SK-N-SH (cell line): ENCODE results near the gene SACS. TPM values are rescaled to one million over a fixed set of nuclear protein-coding genes. Genes with fewer than 3 reads are reported as not detected.

Experiments
- CTCF ChIA-PET: fragments of 300-600, 350-600 bp; formaldehyde crosslinking; extraction: SDS; loops from one replicate; lab custom pipeline; 2021; lab: Yijun Ruan, JAX
- POLR2A ChIA-PET: fragments of 350-600 bp; sonication (Branson Sonifier 250); formaldehyde crosslinking; extraction: SDS; loops from one replicate; lab custom pipeline; 2020; ENCODE audit warnings: antibody characterized with exemption, inconsistent platforms; lab: Yijun Ruan, JAX
- DNase-seq: peaks from one replicate; pipeline ENCODE4 v3.0.0; 2012
- H2AFZ ChIP-seq: fragments of 200-600 bp; sonication (generic); 2 replicates; pipeline ENCODE4 v1.8.1; 2016; ENCODE audit warnings: antibody characterized with exemption, mild to moderate bottlenecking, low read depth
- H3F3A ChIP-seq: fragments of 200-600 bp; sonication (generic); replicated peaks from 2 replicates; pipeline ENCODE3; 2016; ENCODE audit warnings: antibody characterized with exemption, mild to moderate bottlenecking; ENCODE audit not compliant: insufficient read depth
- H3K27ac ChIP-seq, 2 experiments: fragments of 200-500 bp in 1 of 2; fragments of 200-600 bp in 1 of 2; sonication (Bioruptor generic) in 1 of 2; sonication (generic), shearing (Covaris generic) in 1 of 2; 2 replicates each; pipeline versions ENCODE4 v1.5.1 to v1.6.1; 2014 to 2016; ENCODE audit warnings: low read depth in 2 of 2, inconsistent platforms in 1 of 2, low read length in 1 of 2, mild to moderate bottlenecking in 1 of 2, mixed read lengths in 1 of 2
- H3K27me3 ChIP-seq: fragments of 200-600 bp; sonication (generic), shearing (Covaris generic); 2 replicates; pipeline ENCODE4 v1.6.1; 2016; ENCODE audit warnings: mixed run types; ENCODE audit not compliant: insufficient read depth
- H3K36me3 ChIP-seq, 2 experiments: fragments of 200-500 bp in 1 of 2; fragments of 200-600 bp in 1 of 2; sonication (Bioruptor generic) in 1 of 2; sonication (generic) in 1 of 2; replicated peaks in 1 of 2; 2 replicates each; pipeline versions ENCODE3 to v1.5.1; 2014 to 2016; ENCODE audit warnings: low read length in 1 of 2, mild to moderate bottlenecking in 1 of 2; ENCODE audit not compliant: insufficient read depth in 2 of 2, control insufficient read depth in 1 of 2
- H3K4me1 ChIP-seq, 2 experiments: fragments of 200-500 bp in 1 of 2; fragments of 200-600 bp in 1 of 2; sonication (Bioruptor generic) in 1 of 2; sonication (generic), shearing (Covaris generic) in 1 of 2; 2 replicates each; pipeline versions ENCODE4 v1.5.1 to v1.6.1; 2014 to 2016; ENCODE audit warnings: low read depth in 1 of 2, low read length in 1 of 2, mixed run types in 1 of 2; ENCODE audit not compliant: insufficient read depth in 2 of 2, control insufficient read depth in 1 of 2
- H3K4me2 ChIP-seq: fragments of 200-600 bp; sonication (generic), shearing (Covaris generic); 2 replicates; pipeline ENCODE4 v1.6.1; 2017; ENCODE audit warnings: mixed run types
- H3K4me3 ChIP-seq, 2 experiments: fragments of 200-500 bp in 1 of 2; fragments of 200-600 bp in 1 of 2; sonication (Bioruptor generic) in 1 of 2; sonication (generic), shearing (Covaris generic) in 1 of 2; 2 replicates each; pipeline versions ENCODE4 v1.5.1 to v1.8.1; 2014 to 2016; ENCODE audit warnings: low read depth in 2 of 2, inconsistent platforms in 1 of 2, low read length in 1 of 2, mild to moderate bottlenecking in 1 of 2, mixed read lengths in 1 of 2, moderate library complexity in 1 of 2
- H3K79me2 ChIP-seq: fragments of 200-600 bp; sonication (generic); 2 replicates; pipeline ENCODE4 v1.8.1; 2017; ENCODE audit warnings: mild to moderate bottlenecking; ENCODE audit not compliant: insufficient read depth
- H3K9ac ChIP-seq: fragments of 200-600 bp; sonication (generic); 2 replicates; pipeline ENCODE4 v1.6.1; 2017; ENCODE audit warnings: mixed run types
- H3K9me2 ChIP-seq: fragments of 200-600 bp; sonication (generic); 2 replicates; pipeline ENCODE4 v1.6.1; 2017; ENCODE audit warnings: mixed run types
- H3K9me3 ChIP-seq: fragments of 200-600 bp; sonication (generic); 2 replicates; pipeline ENCODE4 v1.6.1; 2017; ENCODE audit warnings: mixed run types, mild to moderate bottlenecking, moderate library complexity
- H4K20me1 ChIP-seq: fragments of 200-600 bp; sonication (generic); 2 replicates; pipeline ENCODE4 v1.6.1; 2017; ENCODE audit warnings: mild to moderate bottlenecking, mixed run types; ENCODE audit not compliant: insufficient read depth
- FOXM1 ChIP-seq: IDR thresholded peaks from 2 replicates; pipeline ENCODE4 v1.4.0; 2012; ENCODE audit warnings: low read depth, mild to moderate bottlenecking
- MEF2A ChIP-seq: IDR thresholded peaks from 2 replicates; pipeline ENCODE4 v1.4.0; 2012; ENCODE audit warnings: low read depth, borderline replicate concordance
- MXI1 ChIP-seq: IDR thresholded peaks from 2 replicates; pipeline ENCODE4 v1.6.1; 2012; ENCODE audit warnings: mild to moderate bottlenecking, low read depth, low read length, improper control_type of control experiment
- POLR2AphosphoS5 ChIP-seq: IDR thresholded peaks from 2 replicates; pipeline ENCODE4 v1.6.1; 2012; ENCODE audit warnings: low read depth, low read length
- RAD21 ChIP-seq: IDR thresholded peaks from 2 replicates; pipeline ENCODE4 v1.6.1; 2012; ENCODE audit warnings: mild to moderate bottlenecking, low read length
- RFX5 ChIP-seq: IDR thresholded peaks from 2 replicates; pipeline ENCODE4 v1.6.1; 2012; ENCODE audit warnings: mild to moderate bottlenecking, improper control_type of control experiment, low read length
- RXRA ChIP-seq: IDR thresholded peaks from 2 replicates; pipeline ENCODE4 v1.4.0; 2012; ENCODE audit warnings: low read depth, mild to moderate bottlenecking, borderline replicate concordance
- SIN3A ChIP-seq: IDR thresholded peaks from 2 replicates; pipeline ENCODE4 v1.6.1; 2012; ENCODE audit warnings: low read depth, mild to moderate bottlenecking, low read length, moderate library complexity, borderline replicate concordance
- SMC3 ChIP-seq: IDR thresholded peaks from 2 replicates; pipeline ENCODE4 v1.6.1; 2012; ENCODE audit warnings: low read depth, low read length, improper control_type of control experiment
- TCF12 ChIP-seq: IDR thresholded peaks from 2 replicates; pipeline ENCODE4 v1.4.0; 2012
- TEAD4 ChIP-seq: IDR thresholded peaks from 2 replicates; pipeline ENCODE4 v1.4.0; 2012; ENCODE audit warnings: mild to moderate bottlenecking, borderline replicate concordance; ENCODE audit not compliant: insufficient read depth
- WGBS: methylation state at CpG from one replicate; pipeline ENCODE4 v1.1.6; 2017; ENCODE audit warnings: low lambda C conversion rate; 5-methylcytosine and 5-hydroxymethylcytosine counted together
- polyA plus RNA-seq, 3 experiments: library from polyadenylated mRNA; depleted of rRNA; stranded (reverse); fragments of >200 nt; gene quantifications; 2 replicates each; pipeline ENCODE4 v1.2.3, GENCODE V29; 2012
- TF ChIP-seq, protein P1 (sequence below): IDR thresholded peaks from 2 replicates; pipeline ENCODE4 v1.4.0; 2012; ENCODE audit warnings: low read depth
- TF ChIP-seq, protein P2 (sequence below): IDR thresholded peaks from 2 replicates; pipeline ENCODE4 v1.4.0; 2012; ENCODE audit warnings: low read depth, borderline replicate concordance

The SACS gene
- polyA plus RNA-seq, 1 of the 3 experiments (the other 2 are of a cell fraction): 5.9 TPM

DNA sequence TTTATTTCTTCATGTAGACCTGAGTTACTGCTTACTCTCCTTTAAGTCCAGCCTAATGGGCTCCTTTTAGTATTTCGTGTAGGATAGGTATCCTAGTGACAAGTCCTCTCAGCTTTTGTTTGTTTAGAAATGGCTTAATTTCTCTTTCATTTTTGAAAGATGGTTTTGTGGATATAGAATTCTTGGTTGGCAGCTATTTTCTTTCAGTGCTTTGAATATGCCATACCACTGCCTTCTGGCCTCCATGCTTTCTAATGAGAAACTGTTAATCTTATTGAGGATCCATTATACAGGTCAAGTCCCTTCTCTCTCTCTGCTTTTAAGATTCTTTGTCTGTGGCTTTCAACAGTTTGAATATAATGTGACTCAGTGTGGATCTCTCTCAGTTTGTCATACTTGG lies 46.8 kb upstream of the SACS start:
- no peak overlapping the region for H3K27ac ChIP-seq
- no peak overlapping the region for H2AFZ ChIP-seq
- no peak for DNase-seq
- peaks cover 0 to 3% of the 10 kb centered on the region in 2 experiments for H3K36me3 ChIP-seq
- no peak overlapping the region for H3K9ac ChIP-seq
- WGBS: 41% methylated on average over 1 of the region's 1 CpG
- no peaks in the 10 kb centered on the region for H3K27me3 ChIP-seq
- no peaks in the 10 kb centered on the region for H3F3A ChIP-seq
- POLR2A ChIA-PET: no interaction called here
- H3K4me3 ChIP-seq: no peak overlapping the region
- H4K20me1 ChIP-seq: no peaks in the 10 kb centered on the region
- H3K79me2 ChIP-seq: no peaks in the 10 kb centered on the region
- TF ChIP-seq POLR2AphosphoS5 (no peak), SIN3A (no peak), TCF12 (no peak), TEAD4 (no peak), RFX5 (no peak), MEF2A (no peak), FOXM1 (no peak)
- TF ChIP-seq, protein P1, sequence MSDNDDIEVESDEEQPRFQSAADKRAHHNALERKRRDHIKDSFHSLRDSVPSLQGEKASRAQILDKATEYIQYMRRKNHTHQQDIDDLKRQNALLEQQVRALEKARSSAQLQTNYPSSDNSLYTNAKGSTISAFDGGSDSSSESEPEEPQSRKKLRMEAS: no peak
- TF ChIP-seq, protein P2, sequence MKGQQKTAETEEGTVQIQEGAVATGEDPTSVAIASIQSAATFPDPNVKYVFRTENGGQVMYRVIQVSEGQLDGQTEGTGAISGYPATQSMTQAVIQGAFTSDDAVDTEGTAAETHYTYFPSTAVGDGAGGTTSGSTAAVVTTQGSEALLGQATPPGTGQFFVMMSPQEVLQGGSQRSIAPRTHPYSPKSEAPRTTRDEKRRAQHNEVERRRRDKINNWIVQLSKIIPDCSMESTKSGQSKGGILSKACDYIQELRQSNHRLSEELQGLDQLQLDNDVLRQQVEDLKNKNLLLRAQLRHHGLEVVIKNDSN: no peak
- CTCF ChIA-PET: interaction anchor here (0.7 to 2.0 kb wide), 3 partner anchors 11 to 417 kb away, joined by 3 to 8 read pairs (median 4); partner anchors contain the start of gene C1QTNF9B
- H3K9me3 ChIP-seq: peaks cover 24% of the 10 kb centered on the region
- no peak overlapping the region for H3K4me2 ChIP-seq
- no peaks in the 10 kb centered on the region for H3K9me2 ChIP-seq
- no peaks in the 10 kb centered on the region for H3K4me1 ChIP-seq

DNA sequence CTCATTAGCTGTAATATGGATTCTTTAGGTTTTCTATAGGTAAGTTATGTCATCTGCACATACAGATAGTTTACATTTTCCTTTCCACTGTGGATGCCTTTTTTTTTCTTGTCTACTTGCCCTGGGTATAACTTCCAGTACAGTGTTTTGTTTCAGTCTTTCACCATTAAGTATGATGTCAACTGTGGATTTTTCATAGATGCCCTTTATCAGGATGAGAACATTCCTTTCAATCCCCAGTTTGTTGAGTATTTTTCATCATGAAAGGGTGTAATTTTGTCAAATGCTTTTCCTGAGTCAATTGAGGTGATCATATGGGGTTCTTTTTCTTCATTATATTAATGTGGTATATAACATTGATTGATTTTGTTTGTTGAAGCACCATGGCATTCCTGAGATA lies 43.6 kb upstream of the SACS start:
- Histone ChIP-seq H3K36me3 (peaks cover 0 to 3% of the 10 kb centered on the region in 2 experiments), H2AFZ (no peak overlapping the region), H3K4me1 (no peaks in the 10 kb centered on the region; a peak in 1 of 4 replicates), H3K9ac (no peak overlapping the region), H3K9me3 (peaks cover 24% of the 10 kb centered on the region), H3K27me3 (no peaks in the 10 kb centered on the region), H3K4me3 (no peak overlapping the region), H3F3A (no peaks in the 10 kb centered on the region), H3K4me2 (no peak overlapping the region), H3K79me2 (no peaks in the 10 kb centered on the region), H4K20me1 (no peaks in the 10 kb centered on the region), H3K9me2 (no peaks in the 10 kb centered on the region)
- ChIA-PET CTCF (interaction anchor here (1.1 to 1.2 kb wide), 2 partner anchors 13 to 102 kb away, joined by 3 read pairs; no protein-coding TSS in a partner anchor), POLR2A (no interaction called here)
- no peak for DNase-seq
- TF ChIP-seq RFX5 (no peak), FOXM1 (no peak)
- TF ChIP-seq, all 33 proteins: peak for 0
- H3K27ac ChIP-seq: no peak overlapping the region

DNA sequence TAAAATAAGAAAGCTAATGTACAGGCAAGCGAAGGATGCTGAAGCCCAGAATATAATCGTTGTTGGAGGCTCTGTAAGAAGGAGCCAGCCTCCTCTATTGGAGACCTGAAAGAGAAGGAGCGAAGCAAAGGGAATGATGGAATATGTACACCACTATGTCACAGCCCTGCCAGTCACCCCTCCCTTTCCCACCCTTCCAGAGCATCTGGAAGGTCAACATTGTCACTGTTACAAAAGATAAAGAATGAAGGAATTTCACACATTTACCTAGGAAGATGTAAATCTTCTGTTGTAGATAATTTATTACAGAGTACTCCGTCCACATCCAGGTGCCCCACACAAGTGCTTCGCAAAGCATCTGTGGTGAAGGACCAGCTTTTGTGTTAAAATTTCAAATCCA lies 39.7 kb upstream of the SACS start:
- Histone ChIP-seq H2AFZ (no peak overlapping the region), H3K9me2 (no peaks in the 10 kb centered on the region), H3F3A (peaks cover 3% of the 10 kb centered on the region), H3K4me1 (peaks cover 0 to 4% of the 10 kb centered on the region in 2 experiments; a peak in 2 of 4 replicates), H4K20me1 (no peaks in the 10 kb centered on the region), H3K4me3 (no peak overlapping the region), H3K27me3 (no peaks in the 10 kb centered on the region), H3K36me3 (no peaks in the 10 kb centered on the region), H3K9me3 (0 out of 2 replicates have a peak, but pooled peaks cover 8% of the 10 kb centered on the region), H3K9ac (no peak overlapping the region), H3K79me2 (no peaks in the 10 kb centered on the region), H3K27ac (no peak overlapping the region), H3K4me2 (no peak overlapping the region)
- ChIA-PET CTCF (no interaction called here), POLR2A (no interaction called here)
- 94% methylated on average over 5 of the region's 5 CpGs for WGBS
- DNase-seq: no peak
- TF ChIP-seq RAD21: no peak
- no peak for TF ChIP-seq POLR2AphosphoS5
- TF ChIP-seq MXI1: no peak
- no peak for TF ChIP-seq RXRA
- TF ChIP-seq SMC3: no peak
